Measurements from ENCODE around the gene MAPKAPK2. TPM values are rescaled to one million over a fixed set of nuclear protein-coding genes. Genes with fewer than 3 reads are reported as not detected.

The MAPKAPK2 gene
- total RNA-seq, 4 donors from 2014 or later, result 49.6 to 92.4 (median 59.6) TPM

DNA sequence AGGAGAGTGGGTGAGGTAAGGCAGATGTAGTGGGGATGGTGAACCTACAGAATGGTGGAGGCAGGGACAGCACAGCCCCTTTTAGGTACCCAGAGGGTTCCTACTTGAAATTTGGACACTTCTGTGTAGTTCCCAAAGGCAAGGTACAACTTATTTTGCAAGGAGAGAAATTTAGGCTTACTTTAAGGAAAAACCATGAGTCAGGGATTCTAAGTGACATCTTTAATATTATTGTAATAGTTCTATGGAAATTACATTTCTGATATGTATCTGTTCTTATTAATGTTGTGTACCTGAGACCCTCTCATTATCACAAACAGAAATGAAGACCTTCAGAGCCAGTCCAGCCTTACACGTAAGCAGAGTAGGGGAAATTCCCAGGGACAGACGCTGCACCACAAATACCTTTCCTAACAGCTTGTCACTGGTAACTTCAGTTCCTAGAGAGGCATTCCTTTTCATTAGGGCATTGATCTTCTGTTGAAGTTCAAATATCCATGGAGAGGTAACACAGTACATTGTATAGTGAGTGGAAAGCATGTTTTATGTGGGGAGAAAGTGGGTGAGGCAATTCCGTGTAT is 41.5 kb upstream of the MAPKAPK2 start:
- Histone ChIP-seq H3K9me3 (no peaks in the 10 kb centered on the region), H3K4me3 (no peak overlapping the region), H3K4me1 (no peaks in the 10 kb centered on the region), H3K27me3 (no peaks in the 10 kb centered on the region), H3K27ac (no peak overlapping the region), H3K36me3 (peaks cover 0 to 6% (median 0%) of the 10 kb centered on the region in 3 donors)
- TF ChIP-seq POLR2A (IDR thresholded peaks at IDR 0.05) (no peak), CTCF (IDR thresholded peaks at IDR 0.05) (no peak)
- DNase-seq, result no peak

DNA sequence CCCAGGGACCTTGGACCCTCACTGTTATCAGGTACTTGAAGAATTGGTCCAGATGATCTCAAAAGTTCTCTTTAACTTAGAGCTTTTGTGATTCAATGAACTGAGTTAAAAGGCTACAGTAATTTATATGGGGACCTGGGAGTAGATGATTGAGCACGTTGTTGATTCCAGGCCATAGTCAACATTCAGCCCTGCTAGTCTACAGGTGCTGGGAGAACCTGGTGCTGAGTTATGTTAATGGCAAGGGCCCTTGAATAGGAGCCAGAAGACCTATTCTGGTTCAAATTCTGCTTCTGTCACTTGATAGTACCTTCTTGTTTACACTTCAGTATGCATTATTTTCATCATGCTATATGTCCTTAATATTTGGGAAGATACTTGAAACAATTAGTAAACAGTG is 38.2 kb upstream of the MAPKAPK2 start:
- TF ChIP-seq CTCF (IDR thresholded peaks at IDR 0.05), result no peak
- no peak for TF ChIP-seq POLR2A (IDR thresholded peaks at IDR 0.05)
- no peak overlapping the region for H3K4me3 ChIP-seq
- H3K36me3 ChIP-seq, result peaks cover 0 to 6% (median 0%) of the 10 kb centered on the region in 3 donors
- H3K27me3 ChIP-seq, result no peaks in the 10 kb centered on the region
- DNase-seq, result no peak
- no peaks in the 10 kb centered on the region for H3K4me1 ChIP-seq
- H3K9me3 ChIP-seq, result no peaks in the 10 kb centered on the region
- no peak overlapping the region for H3K27ac ChIP-seq

DNA sequence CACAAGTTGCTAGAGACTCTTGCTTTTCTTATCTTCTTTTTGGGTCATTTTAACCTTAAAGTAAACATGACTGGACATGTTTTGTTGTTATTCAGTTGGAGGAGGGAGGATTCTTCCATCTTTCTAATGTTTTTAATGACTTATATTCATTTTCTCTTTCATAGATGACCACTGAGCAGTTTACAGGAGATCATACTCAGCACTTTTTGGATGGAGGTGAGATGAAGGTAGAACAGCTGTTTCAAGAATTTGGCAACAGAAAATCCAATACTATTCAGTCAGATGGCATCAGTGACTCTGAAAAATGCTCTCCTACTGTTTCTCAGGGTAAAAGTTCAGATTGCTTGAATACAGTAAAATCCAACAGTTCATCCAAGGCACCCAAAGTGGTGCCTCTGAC is 37.5 kb upstream of the MAPKAPK2 start:
- H3K4me1 ChIP-seq, result no peaks in the 10 kb centered on the region
- H3K27ac ChIP-seq, result no peak overlapping the region
- peaks cover 0 to 6% (median 0%) of the 10 kb centered on the region in 3 donors for H3K36me3 ChIP-seq
- no peak overlapping the region for H3K4me3 ChIP-seq
- TF ChIP-seq POLR2A (IDR thresholded peaks at IDR 0.05), result no peak
- no peak for TF ChIP-seq CTCF (IDR thresholded peaks at IDR 0.05)
- H3K27me3 ChIP-seq, result no peaks in the 10 kb centered on the region
- DNase-seq, result no peak
- H3K9me3 ChIP-seq, result no peaks in the 10 kb centered on the region

DNA sequence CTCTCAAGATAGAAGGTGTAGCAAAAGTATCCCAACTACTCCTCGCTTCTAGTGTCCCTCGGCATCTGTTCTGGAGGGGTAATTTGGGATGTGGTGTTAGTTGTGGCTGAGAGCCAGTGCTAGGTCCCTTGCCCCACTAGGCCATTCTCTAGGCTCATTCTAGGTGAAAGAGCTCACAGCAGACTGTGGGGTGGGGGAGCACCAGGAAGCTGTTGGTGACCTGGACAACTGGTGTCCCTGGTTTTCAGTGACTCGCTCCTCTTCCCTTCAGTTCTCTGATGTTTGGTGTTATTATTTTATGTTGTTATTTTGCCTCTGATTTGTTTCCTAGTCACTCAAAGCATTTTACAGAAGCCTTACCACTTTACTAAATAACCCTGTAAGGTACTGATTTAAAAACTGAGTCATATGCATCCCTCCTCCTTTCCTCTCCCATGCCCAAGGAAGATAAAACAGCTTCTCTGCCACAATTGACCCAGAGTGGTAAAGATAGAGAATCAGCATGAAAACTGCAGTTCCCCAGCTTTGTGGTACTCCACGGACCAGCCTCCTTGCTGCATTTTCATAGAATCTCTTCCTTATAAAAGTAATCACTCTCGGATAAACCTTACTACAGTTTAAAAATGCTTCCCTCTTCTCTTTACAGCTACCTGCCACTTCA is 35.3 kb upstream of the MAPKAPK2 start:
- Histone ChIP-seq H3K9me3 (no peaks in the 10 kb centered on the region), H3K36me3 (peaks cover 0 to 6% (median 0%) of the 10 kb centered on the region in 3 donors), H3K27me3 (no peaks in the 10 kb centered on the region), H3K4me1 (no peaks in the 10 kb centered on the region), H3K4me3 (no peak overlapping the region), H3K27ac (no peak overlapping the region)
- no peak for TF ChIP-seq CTCF (IDR thresholded peaks at IDR 0.05)
- no peak for TF ChIP-seq POLR2A (IDR thresholded peaks at IDR 0.05)
- DNase-seq, result no peak

GRCh38 chr1:206651014-206651413 is 33.7 kb upstream of the MAPKAPK2 start:
- no peak overlapping the region for H3K4me3 ChIP-seq
- H3K36me3 ChIP-seq, result peaks cover 0 to 6% (median 0%) of the 10 kb centered on the region in 3 donors
- TF ChIP-seq CTCF (IDR thresholded peaks at IDR 0.05) (no peak), POLR2A (IDR thresholded peaks at IDR 0.05) (no peak)
- H3K4me1 ChIP-seq, result no peaks in the 10 kb centered on the region
- no peaks in the 10 kb centered on the region for H3K27me3 ChIP-seq
- H3K27ac ChIP-seq, result no peak overlapping the region
- H3K9me3 ChIP-seq, result no peaks in the 10 kb centered on the region
- no peak for DNase-seq
